ENCODE results near the gene TMEM272.

Gene TMEM272

GRCh38 chr13:51773515-51773914 is 71.5 kb downstream of the TMEM272 start:
- Histone ChIP-seq H3K9ac (ENCODE audit: low read length) (no peak overlapping the region), H3K27me3 (replicated peaks; ENCODE audit: control insufficient read depth, insufficient read depth, low read length) (no peaks in the 10 kb centered on the region), H3K4me1 (ENCODE audit: control insufficient read depth, insufficient read depth, low read length) (peaks cover 33% of the 10 kb centered on the region), H3K4me3 (ENCODE audit: low read length) (no peak overlapping the region), H3K9me3 (ENCODE audit: control insufficient read depth, low read length) (no peaks in the 10 kb centered on the region), H3K36me3 (ENCODE audit: control insufficient read depth, insufficient read depth, low read length, severe bottlenecking) (no peaks in the 10 kb centered on the region)
- no peak for DNase-seq (ENCODE audit: low read depth)

- no peak for DNase-seq (ENCODE audit: low read depth)
- no peaks in the 10 kb centered on the region for H3K27me3 ChIP-seq (replicated peaks; ENCODE audit: control insufficient read depth, insufficient read depth, low read length)
Observed at GRCh38 chr13:51772781-51773180, 72.2 kb downstream of the TMEM272 start.

DNA sequence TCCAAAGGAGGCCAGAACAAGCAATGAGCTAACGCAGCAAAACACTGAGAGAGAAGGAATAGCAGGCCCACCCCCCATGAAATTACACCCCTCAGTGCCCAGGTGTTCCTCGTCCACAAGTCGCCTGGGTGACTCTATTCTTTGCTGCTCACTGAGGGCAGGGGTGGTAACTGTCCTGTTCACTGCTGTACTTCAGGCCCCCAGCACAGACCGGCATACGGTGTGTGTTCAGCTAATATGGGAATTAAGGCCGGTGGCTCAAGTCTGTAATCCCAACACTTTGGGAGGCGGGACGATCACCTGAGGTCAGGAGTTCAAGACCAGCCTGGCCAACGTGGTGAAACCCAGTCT is 72.9 kb downstream of the TMEM272 start:
- Histone ChIP-seq H3K4me1 (ENCODE audit: control insufficient read depth, insufficient read depth, low read length) (peaks cover 33% of the 10 kb centered on the region), H3K27me3 (replicated peaks; ENCODE audit: control insufficient read depth, insufficient read depth, low read length) (no peaks in the 10 kb centered on the region)
- DNase-seq (ENCODE audit: low read depth): no peak

More at GRCh38 chr13:51772781-51773180, 72.2 kb downstream of the TMEM272 start:
- H3K9ac ChIP-seq (ENCODE audit: low read length): no peak overlapping the region
- H3K4me3 ChIP-seq (ENCODE audit: low read length): no peak overlapping the region
- H3K9me3 ChIP-seq (ENCODE audit: control insufficient read depth, low read length): no peaks in the 10 kb centered on the region
- H3K36me3 ChIP-seq (ENCODE audit: control insufficient read depth, insufficient read depth, low read length, severe bottlenecking): no peaks in the 10 kb centered on the region
- H3K4me1 ChIP-seq (ENCODE audit: control insufficient read depth, insufficient read depth, low read length): peaks cover 33% of the 10 kb centered on the region

DNA sequence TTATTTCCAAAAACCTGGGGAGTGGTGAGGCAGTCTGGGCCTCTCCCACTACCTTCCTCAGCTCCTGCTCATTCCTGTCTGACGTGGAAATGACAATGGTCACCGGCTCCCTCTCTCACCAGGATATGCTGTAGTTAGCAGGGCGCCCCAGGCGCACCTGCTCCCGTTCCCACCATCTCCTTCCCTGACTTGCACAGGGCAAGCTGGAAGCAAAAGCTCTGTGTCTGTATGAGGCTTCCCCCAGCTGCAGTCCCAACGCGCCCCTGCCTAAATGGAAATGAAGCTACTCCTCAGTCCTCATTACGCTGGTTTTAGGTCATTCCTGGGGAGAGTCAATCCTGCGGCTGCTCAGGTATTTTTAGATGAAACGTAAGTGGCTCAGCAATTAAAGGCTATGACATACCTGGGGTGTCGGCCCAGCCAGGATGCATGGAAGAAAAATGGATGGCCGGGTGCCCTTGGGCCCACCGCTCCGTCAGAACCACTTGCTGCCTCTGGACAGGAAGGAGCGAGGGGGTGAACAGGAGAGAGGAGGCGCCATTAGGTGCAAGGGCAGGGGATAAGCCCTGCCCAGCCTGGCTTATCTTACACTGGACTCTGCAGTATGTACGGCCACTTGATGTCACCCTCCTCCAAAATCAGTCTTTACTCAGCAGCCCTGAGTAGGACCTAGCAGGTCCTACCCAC is 73.4 kb downstream of the TMEM272 start:
- Histone ChIP-seq H3K9me3 (ENCODE audit: control insufficient read depth, low read length) (no peaks in the 10 kb centered on the region), H3K27me3 (replicated peaks; ENCODE audit: control insufficient read depth, insufficient read depth, low read length) (no peaks in the 10 kb centered on the region), H3K9ac (ENCODE audit: low read length) (no peak overlapping the region), H3K4me3 (ENCODE audit: low read length) (no peak overlapping the region), H3K36me3 (ENCODE audit: control insufficient read depth, insufficient read depth, low read length, severe bottlenecking) (no peaks in the 10 kb centered on the region), H3K4me1 (ENCODE audit: control insufficient read depth, insufficient read depth, low read length) (peaks cover 33% of the 10 kb centered on the region)
- DNase-seq (ENCODE audit: low read depth): no peak

More for the DNA sequence above, 72.9 kb downstream of the TMEM272 start:
- H3K36me3 ChIP-seq (ENCODE audit: control insufficient read depth, insufficient read depth, low read length, severe bottlenecking): no peaks in the 10 kb centered on the region
- H3K9ac ChIP-seq (ENCODE audit: low read length): no peak overlapping the region
- H3K9me3 ChIP-seq (ENCODE audit: control insufficient read depth, low read length): no peaks in the 10 kb centered on the region
- H3K4me3 ChIP-seq (ENCODE audit: low read length): no peak overlapping the region

DNA sequence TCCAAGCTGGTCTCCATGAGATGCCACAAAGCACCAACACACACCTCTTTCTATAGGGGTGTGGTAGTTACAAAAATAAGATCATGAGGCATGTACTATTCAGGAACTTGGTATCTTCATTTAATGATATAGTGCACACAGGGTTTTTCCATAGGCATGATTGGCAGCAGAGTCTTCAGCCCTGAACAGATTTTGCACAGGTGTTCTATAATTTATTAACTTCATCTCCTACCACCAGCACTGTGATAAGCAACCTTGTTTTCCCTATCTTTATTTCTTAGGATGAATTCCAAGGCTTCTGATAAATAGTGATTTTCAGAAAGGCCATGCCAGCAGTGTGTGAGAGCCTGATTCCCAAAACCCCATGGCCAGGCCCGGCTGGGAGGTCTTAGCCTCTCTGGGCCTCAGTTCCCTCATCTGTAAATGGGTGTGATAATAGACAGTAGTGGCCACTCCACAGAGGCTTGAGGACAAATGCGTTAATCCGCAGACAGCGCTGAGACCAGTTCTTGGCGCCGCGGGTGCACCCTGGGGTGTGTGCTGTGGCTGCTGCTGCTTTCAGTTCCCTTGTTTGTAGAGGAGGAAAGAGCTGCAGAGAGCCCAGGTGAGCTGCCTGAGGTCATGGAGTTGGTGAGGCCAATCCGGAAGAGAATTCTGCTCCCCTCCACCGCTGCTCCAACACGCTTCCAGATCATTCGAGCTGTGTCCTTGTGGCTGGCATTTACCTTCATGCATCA is 74.1 kb downstream of the TMEM272 start:
- H3K4me1 ChIP-seq (ENCODE audit: control insufficient read depth, insufficient read depth, low read length): peaks cover 34% of the 10 kb centered on the region
- H3K36me3 ChIP-seq (ENCODE audit: control insufficient read depth, insufficient read depth, low read length, severe bottlenecking): no peaks in the 10 kb centered on the region
- H3K9ac ChIP-seq (ENCODE audit: low read length): peak overlapping the region; percentile 52
- DNase-seq (ENCODE audit: low read depth): no peak
- H3K4me3 ChIP-seq (ENCODE audit: low read length): no peak overlapping the region
- no peaks in the 10 kb centered on the region for H3K27me3 ChIP-seq (replicated peaks; ENCODE audit: control insufficient read depth, insufficient read depth, low read length)
- no peaks in the 10 kb centered on the region for H3K9me3 ChIP-seq (ENCODE audit: control insufficient read depth, low read length)

GRCh38 chr13:51770160-51770559 is 74.8 kb downstream of the TMEM272 start:
- Histone ChIP-seq H3K4me1 (ENCODE audit: control insufficient read depth, insufficient read depth, low read length) (peaks cover 41% of the 10 kb centered on the region), H3K9ac (ENCODE audit: low read length) (peak overlapping the region; percentile 52), H3K4me3 (ENCODE audit: low read length) (no peak overlapping the region), H3K36me3 (ENCODE audit: control insufficient read depth, insufficient read depth, low read length, severe bottlenecking) (no peaks in the 10 kb centered on the region), H3K9me3 (ENCODE audit: control insufficient read depth, low read length) (no peaks in the 10 kb centered on the region), H3K27me3 (replicated peaks; ENCODE audit: control insufficient read depth, insufficient read depth, low read length) (no peaks in the 10 kb centered on the region)
- no peak for DNase-seq (ENCODE audit: low read depth)

DNA sequence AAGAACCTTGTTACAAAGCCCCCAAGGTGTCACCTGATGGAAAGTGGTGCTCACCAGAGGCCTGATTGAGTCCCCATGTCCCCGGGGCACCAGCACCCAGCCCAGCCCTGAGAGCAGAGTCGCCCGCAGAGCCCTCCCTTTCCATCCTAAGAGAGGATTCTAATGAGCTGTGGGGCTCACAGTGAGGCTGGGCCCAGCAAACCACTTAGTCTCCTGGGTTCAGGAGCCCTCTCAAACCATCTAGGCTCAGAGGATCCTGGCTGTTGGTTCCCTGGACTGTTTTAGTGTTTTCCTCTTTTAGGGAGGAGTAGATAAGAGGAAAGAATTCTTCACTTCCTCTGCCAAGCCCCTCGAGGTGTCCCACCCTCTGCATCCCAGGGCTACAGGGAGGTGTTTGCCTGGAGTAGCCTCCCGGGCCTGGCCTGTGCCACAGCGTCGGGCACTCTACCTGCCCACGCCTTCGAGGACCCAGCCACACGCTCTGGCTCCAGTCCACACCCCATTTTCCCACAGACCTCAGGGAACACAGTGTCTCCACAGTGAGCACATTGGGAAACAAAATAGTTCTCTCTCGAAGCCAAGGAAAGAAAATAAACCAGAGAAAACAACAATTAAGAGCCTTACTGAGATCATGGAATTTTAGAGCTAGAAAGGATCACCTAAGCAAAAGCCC is 75.4 kb downstream of the TMEM272 start:
- no peaks in the 10 kb centered on the region for H3K9me3 ChIP-seq (ENCODE audit: control insufficient read depth, low read length)
- no peak overlapping the region for H3K4me3 ChIP-seq (ENCODE audit: low read length)
- H3K27me3 ChIP-seq (replicated peaks; ENCODE audit: control insufficient read depth, insufficient read depth, low read length): no peaks in the 10 kb centered on the region
- H3K9ac ChIP-seq (ENCODE audit: low read length): peak overlapping the region; percentile 52
- peak; percentile 28 for DNase-seq (ENCODE audit: low read depth)
- no peaks in the 10 kb centered on the region for H3K36me3 ChIP-seq (ENCODE audit: control insufficient read depth, insufficient read depth, low read length, severe bottlenecking)
- peaks cover 47% of the 10 kb centered on the region for H3K4me1 ChIP-seq (ENCODE audit: control insufficient read depth, insufficient read depth, low read length)

DNA sequence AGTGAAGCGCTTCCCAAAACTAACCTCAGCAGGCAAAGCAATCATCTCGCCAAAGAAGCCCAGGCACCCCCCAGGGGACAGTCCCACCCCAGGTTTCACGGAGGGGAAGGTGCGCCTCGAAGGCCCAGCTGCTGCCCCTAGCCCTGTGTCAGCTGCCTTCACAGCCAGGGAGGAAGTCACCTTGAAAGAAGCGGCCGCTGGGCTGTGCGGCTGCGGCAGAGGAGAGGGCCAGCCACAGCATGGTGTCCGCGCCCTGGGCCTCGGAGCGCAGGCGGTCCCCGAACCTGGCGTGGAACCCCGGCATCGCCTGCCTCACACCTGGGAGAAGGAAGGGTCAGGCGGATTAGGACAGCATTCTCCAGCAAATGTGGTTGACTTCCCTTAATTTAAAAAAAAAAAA is 76.0 kb downstream of the TMEM272 start:
- Histone ChIP-seq H3K36me3 (ENCODE audit: control insufficient read depth, insufficient read depth, low read length, severe bottlenecking) (no peaks in the 10 kb centered on the region), H3K27me3 (replicated peaks; ENCODE audit: control insufficient read depth, insufficient read depth, low read length) (no peaks in the 10 kb centered on the region), H3K9ac (ENCODE audit: low read length) (no peak overlapping the region), H3K4me3 (ENCODE audit: low read length) (no peak overlapping the region), H3K4me1 (ENCODE audit: control insufficient read depth, insufficient read depth, low read length) (peaks cover 53% of the 10 kb centered on the region), H3K9me3 (ENCODE audit: control insufficient read depth, low read length) (no peaks in the 10 kb centered on the region)
- DNase-seq (ENCODE audit: low read depth): no peak

DNA sequence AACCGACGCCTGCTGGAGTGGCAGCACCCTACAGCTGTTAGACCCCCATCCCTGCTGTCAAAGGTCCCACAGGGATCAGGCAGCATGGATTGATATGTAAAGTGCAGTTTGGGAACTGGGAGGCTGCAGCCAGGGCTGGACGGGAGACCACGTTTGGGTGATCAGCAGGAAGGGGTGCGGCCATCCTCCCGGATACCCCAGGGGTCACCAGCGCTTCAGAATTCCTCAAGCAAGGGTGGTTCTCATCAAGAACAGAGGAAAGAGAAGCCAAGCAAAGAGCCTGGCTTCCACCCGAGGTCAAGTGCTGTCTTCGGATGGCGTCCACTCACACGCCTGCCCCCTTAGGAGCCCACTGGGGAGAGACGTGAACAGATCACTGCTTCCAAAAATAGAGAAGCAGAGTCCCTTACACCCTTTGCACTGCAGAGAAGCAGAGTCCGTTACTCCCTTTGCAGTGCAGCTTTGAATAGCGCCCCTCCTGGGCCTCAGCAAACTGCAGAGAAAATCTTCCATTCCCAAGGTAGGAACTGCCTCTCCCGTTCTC is 76.5 kb downstream of the TMEM272 start:
- no peaks in the 10 kb centered on the region for H3K9me3 ChIP-seq (ENCODE audit: control insufficient read depth, low read length)
- H3K4me3 ChIP-seq (ENCODE audit: low read length): no peak overlapping the region
- no peak for DNase-seq (ENCODE audit: low read depth)
- H3K9ac ChIP-seq (ENCODE audit: low read length): no peak overlapping the region
- H3K27me3 ChIP-seq (replicated peaks; ENCODE audit: control insufficient read depth, insufficient read depth, low read length): no peaks in the 10 kb centered on the region
- peaks cover 54% of the 10 kb centered on the region for H3K4me1 ChIP-seq (ENCODE audit: control insufficient read depth, insufficient read depth, low read length)
- H3K36me3 ChIP-seq (ENCODE audit: control insufficient read depth, insufficient read depth, low read length, severe bottlenecking): no peaks in the 10 kb centered on the region

GRCh38 chr13:51767100-51767499 is 77.9 kb downstream of the TMEM272 start:
- no peak for DNase-seq (ENCODE audit: low read depth)
- Histone ChIP-seq H3K9me3 (ENCODE audit: control insufficient read depth, low read length) (no peaks in the 10 kb centered on the region), H3K4me3 (ENCODE audit: low read length) (no peak overlapping the region), H3K9ac (ENCODE audit: low read length) (no peak overlapping the region), H3K36me3 (ENCODE audit: control insufficient read depth, insufficient read depth, low read length, severe bottlenecking) (no peaks in the 10 kb centered on the region), H3K4me1 (ENCODE audit: control insufficient read depth, insufficient read depth, low read length) (peaks cover 47% of the 10 kb centered on the region), H3K27me3 (replicated peaks; ENCODE audit: control insufficient read depth, insufficient read depth, low read length) (no peaks in the 10 kb centered on the region)

DNA sequence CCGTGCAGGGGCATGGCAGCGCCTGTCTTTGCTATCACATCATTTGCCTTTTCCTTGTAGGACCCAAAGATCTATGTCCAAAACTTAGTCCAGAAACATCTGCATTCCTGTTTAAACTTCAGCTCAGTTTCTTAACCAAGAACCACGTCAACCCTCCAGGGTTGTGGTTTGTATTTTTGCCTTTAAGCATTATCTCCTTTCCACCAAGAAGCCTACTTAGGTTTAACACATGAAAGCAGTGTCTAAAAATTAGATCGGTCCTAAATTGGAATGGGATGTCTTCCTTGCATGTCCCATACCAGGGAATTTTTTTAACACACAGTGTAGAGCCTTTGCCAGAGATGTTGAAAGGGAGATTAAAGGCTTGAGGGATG is 79.8 kb downstream of the TMEM272 start:
- peak overlapping the region; percentile 74 for H3K9ac ChIP-seq (ENCODE audit: low read length)

More for the DNA sequence above, 79.8 kb downstream of the TMEM272 start:
- no peaks in the 10 kb centered on the region for H3K36me3 ChIP-seq (ENCODE audit: control insufficient read depth, insufficient read depth, low read length, severe bottlenecking)
- peaks cover 45% of the 10 kb centered on the region for H3K4me1 ChIP-seq (ENCODE audit: control insufficient read depth, insufficient read depth, low read length)
- H3K4me3 ChIP-seq (ENCODE audit: low read length): peak overlapping the region; percentile 70
- peak; percentile 5 for DNase-seq (ENCODE audit: low read depth)
- no peaks in the 10 kb centered on the region for H3K27me3 ChIP-seq (replicated peaks; ENCODE audit: control insufficient read depth, insufficient read depth, low read length)
- no peaks in the 10 kb centered on the region for H3K9me3 ChIP-seq (ENCODE audit: control insufficient read depth, low read length)
